GM12875 (cell line): ENCODE measurements around the gene CAPN3.

Experiments used
- H3K4me3 ChIP-seq: one replicate; pipeline ENCODE4 v1.5.1; 2011; ENCODE audit warnings: low read depth, low read length, control low read depth
- CTCF ChIP-seq: IDR thresholded peaks from 2 replicates; pipeline ENCODE4 v1.5.1; 2011; ENCODE audit warnings: low read depth, mild to moderate bottlenecking, control low read depth, inconsistent platforms, low read length, moderate library complexity, borderline replicate concordance; ENCODE audit not compliant: insufficient read depth

Gene CAPN3

DNA sequence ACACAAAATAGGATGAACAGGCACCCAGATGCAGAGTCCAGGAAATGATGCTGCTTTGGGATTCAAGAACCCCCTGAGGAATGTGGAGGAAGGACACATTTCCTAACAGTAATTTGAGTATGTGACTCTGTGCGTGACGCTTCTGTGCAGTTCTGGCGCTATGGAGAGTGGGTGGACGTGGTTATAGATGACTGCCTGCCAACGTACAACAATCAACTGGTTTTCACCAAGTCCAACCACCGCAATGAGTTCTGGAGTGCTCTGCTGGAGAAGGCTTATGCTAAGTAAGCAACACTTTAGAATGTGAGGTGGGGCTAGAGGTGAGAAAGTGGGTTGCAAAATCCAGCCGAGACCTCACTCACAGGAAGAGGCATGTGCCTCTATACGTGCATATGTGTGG, 28.3 kb downstream of the CAPN3 start:
- TF ChIP-seq CTCF, result no peak
- H3K4me3 ChIP-seq, result no peak overlapping the region

GRCh38 chr15:42392309-42393024, 33.2 kb downstream of the CAPN3 start:
- H3K4me3 ChIP-seq, result no peak overlapping the region
- no peak for TF ChIP-seq CTCF

DNA sequence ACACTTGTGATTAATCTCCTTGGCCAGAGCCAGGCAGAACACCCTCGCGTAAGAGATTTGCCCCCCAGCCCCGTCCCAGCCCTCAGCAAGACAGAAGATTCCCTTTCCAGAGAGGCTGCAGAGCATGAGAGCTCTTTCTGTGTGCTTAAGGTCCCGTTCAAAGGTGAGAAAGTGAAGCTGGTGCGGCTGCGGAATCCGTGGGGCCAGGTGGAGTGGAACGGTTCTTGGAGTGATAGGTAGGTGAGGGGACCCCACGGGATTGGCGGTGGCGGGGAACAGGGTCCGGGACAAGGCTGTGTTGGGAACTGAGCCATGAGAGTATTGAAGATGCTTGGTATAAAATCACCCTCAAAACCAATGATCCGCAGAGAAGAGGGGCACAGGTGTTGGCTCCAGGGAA, 34.8 kb downstream of the CAPN3 start:
- no peak overlapping the region for H3K4me3 ChIP-seq
- TF ChIP-seq CTCF, result no peak

DNA sequence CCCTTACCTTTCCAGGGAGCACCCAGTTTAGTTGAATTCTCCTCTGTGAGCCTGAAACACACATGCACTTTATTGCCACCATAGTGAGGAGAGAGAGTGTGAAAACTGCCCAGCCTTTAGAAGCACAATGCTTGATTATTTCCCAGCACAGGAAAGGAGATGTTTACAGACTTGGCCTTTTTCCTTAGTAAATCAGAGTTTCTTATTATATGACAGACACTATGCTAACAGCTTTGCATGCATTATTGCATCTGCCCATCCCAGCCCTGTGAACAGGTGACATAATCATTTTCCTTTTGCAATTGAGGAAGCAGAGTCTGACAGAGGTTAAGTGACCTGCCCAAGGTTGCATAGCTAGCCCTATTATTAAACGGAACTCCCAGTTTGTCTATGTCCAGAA, 36.5 kb downstream of the CAPN3 start:
- no peak for TF ChIP-seq CTCF
- H3K4me3 ChIP-seq, result no peak overlapping the region

- no peak for TF ChIP-seq CTCF
- H3K4me3 ChIP-seq, result no peak overlapping the region
Observed at GRCh38 chr15:42401544-42402454, 42.5 kb downstream of the CAPN3 start.

DNA sequence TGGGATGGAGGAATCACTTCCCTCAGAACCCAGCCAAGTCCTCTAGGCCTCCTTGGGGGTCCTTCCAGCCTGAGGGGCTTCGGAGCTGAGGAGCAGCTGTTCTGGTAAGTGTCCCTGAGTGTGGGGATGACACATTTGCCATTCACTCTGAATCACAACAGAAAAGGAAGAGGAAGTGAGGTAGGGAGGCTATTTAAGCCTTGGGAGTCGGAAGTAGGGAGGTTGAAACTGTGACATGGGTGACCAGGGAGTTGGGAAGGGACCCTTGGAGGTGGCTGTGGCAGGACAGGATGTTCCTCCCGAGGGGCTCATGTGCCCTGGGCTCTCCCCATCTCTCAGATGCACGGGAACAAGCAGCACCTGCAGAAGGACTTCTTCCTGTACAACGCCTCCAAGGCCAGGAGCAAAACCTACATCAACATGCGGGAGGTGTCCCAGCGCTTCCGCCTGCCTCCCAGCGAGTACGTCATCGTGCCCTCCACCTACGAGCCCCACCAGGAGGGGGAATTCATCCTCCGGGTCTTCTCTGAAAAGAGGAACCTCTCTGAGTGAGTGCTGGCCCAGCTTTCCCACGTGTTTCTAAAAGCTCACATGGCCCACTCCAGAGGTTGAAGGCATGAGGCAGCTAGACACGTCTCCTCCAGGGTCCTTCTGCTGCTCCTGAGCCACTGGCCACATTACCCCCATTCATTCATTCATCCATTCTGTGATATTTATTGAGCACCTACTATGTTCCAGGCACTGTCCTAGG, 43.3 kb downstream of the CAPN3 start:
- TF ChIP-seq CTCF, result no peak
- H3K4me3 ChIP-seq, result no peak overlapping the region
